ENCODE data around the gene DERL3.

Gene DERL3

DNA sequence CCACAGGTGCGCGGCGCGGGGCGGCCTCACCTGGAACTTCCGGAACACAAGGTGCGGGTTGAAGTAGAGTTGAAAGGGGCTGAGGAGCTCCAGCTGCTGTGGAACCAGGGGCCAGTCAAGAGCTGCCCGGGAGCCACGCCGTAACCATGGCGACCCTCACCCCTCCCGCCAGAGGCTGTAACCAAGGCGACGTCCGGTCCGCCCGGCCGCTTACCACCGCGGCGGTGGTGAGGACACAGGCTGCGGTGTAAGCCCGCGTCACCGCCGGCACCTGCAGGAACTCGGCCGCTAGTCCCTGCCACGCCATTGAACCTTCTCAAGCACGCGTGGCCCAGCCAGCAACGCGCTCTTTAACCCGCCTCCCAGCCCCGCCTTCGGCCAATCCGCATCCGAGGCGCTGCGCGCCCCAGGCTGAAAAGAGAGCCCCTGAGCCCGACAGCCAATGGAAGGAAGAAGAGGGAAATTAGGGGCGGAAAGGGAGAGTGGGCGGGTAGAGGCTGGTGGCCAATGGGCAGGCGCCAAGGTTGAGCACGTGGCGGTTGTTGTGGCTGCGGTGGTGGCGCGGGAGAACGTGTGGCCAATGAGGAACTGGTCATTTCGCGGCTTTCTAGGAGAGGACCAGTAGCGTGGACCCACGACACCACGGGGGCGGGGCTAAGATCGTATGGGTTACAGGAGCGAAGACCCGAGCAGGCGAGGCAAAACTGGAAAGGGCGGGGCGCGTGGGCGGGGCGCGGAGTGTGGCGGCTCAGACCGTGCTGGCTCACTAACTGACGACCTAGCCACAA, at the start of gene DERL3:
Gene DERL3, minus strand, starts transcription at position 326 of the 788 bp plus-strand sequence. Its CDS starts 19 bp downstream, at position 307.
- TF ChIP-seq GATA3 (IDR thresholded peaks at IDR 0.05; ENCODE audit: low read depth, low read length), result no peak
- no peak for TF ChIP-seq GATA2 (IDR thresholded peaks at IDR 0.05; ENCODE audit: low read depth, low read length)

DNA sequence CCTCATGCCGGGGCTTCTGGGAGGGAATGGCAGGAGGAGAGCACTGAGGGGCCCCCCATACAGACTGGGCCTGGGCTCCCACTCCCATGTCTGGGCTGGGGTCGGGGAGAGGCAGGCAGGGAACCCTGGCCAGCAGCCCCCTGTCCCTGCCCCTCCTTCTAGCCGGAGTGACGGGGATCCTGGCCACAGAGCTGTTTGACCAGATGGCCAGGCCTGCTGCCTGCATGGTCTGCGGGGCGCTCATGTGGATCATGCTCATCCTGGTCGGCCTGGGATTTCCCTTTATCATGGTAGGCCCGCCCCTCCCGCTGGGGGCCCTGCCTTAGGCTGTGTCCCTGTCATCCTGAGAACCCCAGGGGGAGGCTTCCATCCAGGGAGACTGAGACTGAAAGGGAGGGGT, 45.3 kb upstream of the DERL3 start:
- TF ChIP-seq GATA2 (IDR thresholded peaks at IDR 0.05; ENCODE audit: low read depth, low read length) (no peak), GATA3 (IDR thresholded peaks at IDR 0.05; ENCODE audit: low read depth, low read length) (no peak)

DNA sequence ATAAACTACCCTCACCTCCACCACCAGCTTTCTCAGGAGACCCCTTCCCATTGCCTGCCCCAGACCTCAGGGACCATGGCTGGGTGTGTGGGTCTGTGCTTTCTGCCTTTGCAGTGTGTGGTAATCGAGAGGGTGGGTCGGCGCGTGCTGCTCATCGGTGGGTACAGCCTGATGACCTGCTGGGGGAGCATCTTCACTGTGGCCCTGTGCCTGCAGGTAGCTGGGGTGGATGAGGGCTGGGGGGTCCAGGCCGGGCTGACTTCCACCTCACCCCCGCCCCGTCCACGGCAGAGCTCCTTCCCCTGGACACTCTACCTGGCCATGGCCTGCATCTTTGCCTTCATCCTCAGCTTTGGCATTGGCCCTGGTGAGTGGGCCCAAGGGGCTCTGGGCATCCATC, 44.9 kb upstream of the DERL3 start:
- no peak for TF ChIP-seq GATA3 (IDR thresholded peaks at IDR 0.05; ENCODE audit: low read depth, low read length)
- TF ChIP-seq GATA2 (IDR thresholded peaks at IDR 0.05; ENCODE audit: low read depth, low read length), result no peak

DNA sequence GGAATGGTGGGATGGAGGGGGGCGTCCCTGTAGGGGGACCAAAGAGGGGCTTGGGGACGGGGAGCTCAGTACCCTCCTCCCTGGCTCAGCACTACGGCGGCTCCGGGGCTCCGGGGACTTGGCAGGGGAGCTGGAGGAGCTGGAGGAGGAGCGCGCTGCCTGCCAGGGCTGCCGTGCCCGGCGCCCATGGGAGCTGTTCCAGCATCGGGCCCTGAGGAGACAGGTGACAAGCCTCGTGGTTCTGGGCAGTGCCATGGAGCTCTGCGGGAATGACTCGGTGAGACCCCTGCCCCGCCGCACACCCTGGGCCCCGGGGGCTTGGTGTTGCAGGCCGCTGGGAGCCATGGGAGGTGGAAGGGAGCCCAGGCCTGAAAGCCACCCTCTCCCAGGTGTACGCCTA, 43.6 kb upstream of the DERL3 start:
- TF ChIP-seq GATA3 (IDR thresholded peaks at IDR 0.05; ENCODE audit: low read depth, low read length) (no peak), GATA2 (IDR thresholded peaks at IDR 0.05; ENCODE audit: low read depth, low read length) (no peak)

DNA sequence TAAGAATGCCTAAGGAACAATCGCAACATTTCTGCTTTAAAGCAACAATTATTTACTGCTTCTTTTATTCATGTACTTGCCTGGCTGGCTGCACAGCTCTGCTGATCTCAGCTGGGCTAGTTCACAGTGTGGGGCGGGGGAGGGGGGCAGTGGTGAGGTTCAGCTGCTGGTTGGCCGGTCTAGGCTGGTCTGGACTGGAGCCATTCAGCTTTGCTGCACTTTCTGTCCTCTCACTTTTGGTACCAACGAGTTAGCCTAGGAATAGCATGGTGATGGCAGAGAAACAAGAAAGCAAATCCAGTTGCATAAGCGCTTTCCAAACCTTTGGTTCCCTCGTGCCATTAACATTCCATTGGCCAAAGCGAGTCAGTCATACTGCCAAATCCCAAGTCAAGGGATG, 39.4 kb upstream of the DERL3 start:
- no peak for TF ChIP-seq GATA2 (IDR thresholded peaks at IDR 0.05; ENCODE audit: low read depth, low read length)
- TF ChIP-seq GATA3 (IDR thresholded peaks at IDR 0.05; ENCODE audit: low read depth, low read length), result no peak

DNA sequence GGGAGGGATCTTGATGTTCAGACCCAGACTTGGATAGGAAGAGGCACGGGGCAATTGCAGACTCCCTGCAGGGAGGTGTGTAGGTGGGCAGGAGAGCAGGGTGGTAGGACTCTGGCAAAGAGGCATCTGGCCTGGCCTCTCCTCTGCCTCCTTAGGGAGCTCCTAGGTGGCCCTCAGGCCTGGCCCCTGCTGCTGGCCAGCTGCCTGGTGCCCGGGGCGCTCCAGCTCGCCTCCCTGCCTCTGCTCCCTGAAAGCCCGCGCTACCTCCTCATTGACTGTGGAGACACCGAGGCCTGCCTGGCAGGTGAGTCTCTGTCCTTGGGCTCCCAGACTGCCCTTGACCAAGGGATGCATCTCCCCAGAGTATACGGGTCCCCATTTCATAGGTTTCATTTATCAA, 38.8 kb upstream of the DERL3 start:
- no peak for TF ChIP-seq GATA2 (IDR thresholded peaks at IDR 0.05; ENCODE audit: low read depth, low read length)
- TF ChIP-seq GATA3 (IDR thresholded peaks at IDR 0.05; ENCODE audit: low read depth, low read length), result no peak

DNA sequence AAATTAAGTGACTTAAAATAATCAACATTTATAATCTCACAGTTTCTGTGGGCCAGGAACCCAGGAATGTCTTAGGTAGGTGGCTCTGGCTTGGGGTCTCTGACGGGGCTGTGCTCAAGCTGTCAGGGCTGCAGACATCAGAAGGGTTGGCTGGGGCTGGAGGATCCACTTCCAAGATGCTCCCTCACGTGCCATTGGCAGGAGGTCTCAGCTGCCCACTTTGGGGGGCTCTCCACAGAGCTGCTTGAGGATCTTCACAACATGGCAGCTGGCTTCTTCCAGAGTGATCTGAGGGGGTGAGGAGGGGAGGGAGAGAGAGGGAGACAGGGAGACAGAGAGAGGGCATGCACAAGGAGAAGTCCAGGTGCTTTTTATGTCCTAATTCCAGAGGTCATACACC, 37.0 kb upstream of the DERL3 start:
- no peak for TF ChIP-seq GATA3 (IDR thresholded peaks at IDR 0.05; ENCODE audit: low read depth, low read length)
- TF ChIP-seq GATA2 (IDR thresholded peaks at IDR 0.05; ENCODE audit: low read depth, low read length), result no peak

DNA sequence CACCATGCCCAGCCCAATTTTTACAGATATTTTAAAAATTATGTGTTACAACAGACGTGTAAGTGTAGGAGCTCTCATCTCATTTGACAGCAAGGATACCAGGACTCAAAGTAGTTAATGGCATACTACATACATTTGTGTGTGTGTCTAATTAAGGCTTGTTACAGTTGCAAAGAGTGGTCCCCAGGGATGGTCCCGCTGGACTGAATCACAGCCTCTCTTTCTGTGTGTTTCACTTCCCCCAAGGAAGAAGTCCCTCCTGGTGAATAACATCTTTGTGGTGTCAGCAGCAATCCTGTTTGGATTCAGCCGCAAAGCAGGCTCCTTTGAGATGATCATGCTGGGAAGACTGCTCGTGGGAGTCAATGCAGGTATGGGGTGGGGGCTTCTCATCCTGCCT, 36.1 kb upstream of the DERL3 start:
- no peak for TF ChIP-seq GATA3 (IDR thresholded peaks at IDR 0.05; ENCODE audit: low read depth, low read length)
- TF ChIP-seq GATA2 (IDR thresholded peaks at IDR 0.05; ENCODE audit: low read depth, low read length), result no peak

DNA sequence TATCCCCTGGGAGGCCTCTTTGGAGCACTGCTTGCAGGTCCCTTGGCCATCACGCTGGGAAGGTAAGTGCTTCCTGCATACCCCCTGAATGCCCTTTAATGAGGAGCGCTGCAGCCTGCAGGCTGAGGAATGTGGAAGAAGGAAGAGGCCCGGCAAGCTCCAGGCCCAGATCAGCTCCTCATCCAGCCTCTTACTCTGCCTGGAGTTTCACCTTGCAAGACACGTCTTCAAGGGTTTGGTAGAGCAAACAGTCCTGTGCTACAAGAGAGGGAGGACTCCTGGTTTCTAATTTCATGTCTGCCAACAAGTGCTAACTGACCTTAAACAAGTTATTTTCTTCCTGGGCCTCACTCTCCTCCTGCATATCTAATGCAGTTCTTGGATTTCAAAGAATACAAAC, 29.8 kb upstream of the DERL3 start:
- TF ChIP-seq GATA3 (IDR thresholded peaks at IDR 0.05; ENCODE audit: low read depth, low read length) (no peak), GATA2 (IDR thresholded peaks at IDR 0.05; ENCODE audit: low read depth, low read length) (no peak)

DNA sequence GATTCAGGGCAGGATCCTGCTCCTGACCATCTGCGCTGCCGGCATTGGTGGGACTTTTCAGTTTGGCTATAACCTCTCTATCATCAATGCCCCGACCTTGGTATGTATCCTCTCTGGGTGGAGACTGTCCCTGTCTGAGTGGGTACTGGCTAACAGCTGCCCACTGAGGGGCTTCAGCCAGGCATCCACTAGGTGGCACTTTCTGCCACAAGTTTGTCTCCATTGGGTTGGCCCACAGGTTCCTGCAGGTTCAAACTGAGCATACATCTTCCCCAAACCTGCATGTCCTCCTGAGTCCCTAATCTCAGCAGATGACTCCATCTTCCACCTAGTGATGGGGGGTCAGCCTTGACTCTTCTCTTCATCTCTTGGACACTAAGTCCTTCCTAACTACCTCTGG, 23.3 kb upstream of the DERL3 start:
- no peak for TF ChIP-seq GATA2 (IDR thresholded peaks at IDR 0.05; ENCODE audit: low read depth, low read length)
- TF ChIP-seq GATA3 (IDR thresholded peaks at IDR 0.05; ENCODE audit: low read depth, low read length), result no peak

DNA sequence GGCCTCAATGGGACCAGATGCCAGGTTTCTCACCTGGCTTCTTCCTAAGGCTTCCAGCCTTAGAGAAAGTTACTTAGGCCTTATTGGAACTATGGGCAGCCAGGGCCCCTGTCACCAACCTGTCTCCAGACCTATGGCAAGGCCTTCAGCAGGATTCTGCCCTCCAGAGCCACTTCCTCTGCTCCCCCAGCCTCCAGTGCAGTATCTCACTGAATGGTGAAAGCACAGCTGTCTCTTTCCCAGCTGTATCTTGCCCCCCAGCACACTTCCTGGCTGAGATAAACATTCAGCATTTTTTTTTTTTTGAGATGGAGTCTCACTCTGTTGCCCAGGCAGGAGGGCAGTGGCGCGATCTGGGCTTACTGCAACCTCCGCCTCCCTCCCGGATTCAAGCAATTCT, 20.4 kb upstream of the DERL3 start:
- TF ChIP-seq GATA2 (IDR thresholded peaks at IDR 0.05; ENCODE audit: low read depth, low read length) (no peak), GATA3 (IDR thresholded peaks at IDR 0.05; ENCODE audit: low read depth, low read length) (no peak)

DNA sequence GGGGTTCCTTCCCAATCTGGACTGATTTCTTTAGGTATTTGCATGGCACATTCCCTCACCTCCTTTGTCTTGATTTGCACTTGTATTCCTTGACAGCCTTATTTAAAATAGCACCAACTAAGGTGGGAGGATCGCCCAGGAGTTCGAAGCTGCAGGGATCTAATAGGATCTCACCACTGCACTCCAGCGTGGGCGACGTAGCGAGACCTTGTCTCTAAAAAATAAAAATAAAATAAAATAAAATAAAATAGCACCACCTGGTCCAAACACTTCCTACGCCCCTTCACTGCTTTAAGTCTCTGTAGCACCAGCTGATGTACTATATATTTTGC, 19.6 kb upstream of the DERL3 start:
- TF ChIP-seq GATA3 (IDR thresholded peaks at IDR 0.05; ENCODE audit: low read depth, low read length), result no peak
- no peak for TF ChIP-seq GATA2 (IDR thresholded peaks at IDR 0.05; ENCODE audit: low read depth, low read length)

DNA sequence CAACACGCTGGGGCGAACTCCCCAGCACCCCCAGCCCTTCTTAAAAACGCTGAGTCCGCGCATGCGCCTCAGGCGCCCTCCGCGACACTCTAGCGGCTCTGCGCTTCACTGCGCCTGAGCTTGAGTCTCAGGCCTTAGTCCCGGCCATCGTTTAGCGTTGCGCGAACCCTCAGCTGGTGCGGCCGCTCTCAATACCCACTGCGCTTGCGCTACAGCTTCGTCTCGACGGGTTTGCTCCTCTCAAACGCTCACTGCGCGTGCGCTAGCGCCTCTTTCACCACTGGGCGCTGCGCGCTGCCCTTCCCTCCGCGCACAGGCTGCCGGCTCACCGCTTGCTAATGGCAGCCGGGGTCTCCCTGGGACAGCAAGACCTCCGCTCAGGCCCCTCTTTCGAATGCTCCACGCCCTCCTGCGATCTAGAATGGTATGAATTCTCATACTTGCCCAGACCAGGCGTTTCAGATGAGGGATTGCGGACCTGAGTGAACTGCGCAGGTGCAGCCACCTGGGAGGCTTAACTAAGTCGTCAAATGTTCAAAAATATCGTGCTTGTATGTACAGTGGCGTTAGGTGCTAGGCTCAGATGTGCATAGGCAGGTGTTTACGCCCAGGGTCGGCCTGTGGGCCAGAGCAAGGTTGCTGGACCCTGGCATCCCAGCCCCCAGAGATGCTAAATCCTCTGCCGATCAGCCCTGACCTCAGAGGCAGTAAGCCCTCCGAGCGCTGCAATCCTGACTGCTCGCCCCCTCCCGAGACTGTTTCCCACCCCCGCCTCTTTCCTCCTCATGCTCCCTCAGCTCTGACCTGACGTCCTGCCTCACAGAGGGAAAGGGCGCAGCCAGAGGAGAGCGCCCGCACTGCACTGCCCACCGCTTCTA, 19.0 kb upstream of the DERL3 start, which contains the start of gene SLC2A11:
Gene SLC2A11, plus strand, starts transcription at position 270 of the 878 bp plus-strand sequence. Its CDS starts 125 bp downstream, at position 395.
- TF ChIP-seq GATA3 (IDR thresholded peaks at IDR 0.05; ENCODE audit: low read depth, low read length), result no peak
- TF ChIP-seq GATA2 (IDR thresholded peaks at IDR 0.05; ENCODE audit: low read depth, low read length), result no peak

DNA sequence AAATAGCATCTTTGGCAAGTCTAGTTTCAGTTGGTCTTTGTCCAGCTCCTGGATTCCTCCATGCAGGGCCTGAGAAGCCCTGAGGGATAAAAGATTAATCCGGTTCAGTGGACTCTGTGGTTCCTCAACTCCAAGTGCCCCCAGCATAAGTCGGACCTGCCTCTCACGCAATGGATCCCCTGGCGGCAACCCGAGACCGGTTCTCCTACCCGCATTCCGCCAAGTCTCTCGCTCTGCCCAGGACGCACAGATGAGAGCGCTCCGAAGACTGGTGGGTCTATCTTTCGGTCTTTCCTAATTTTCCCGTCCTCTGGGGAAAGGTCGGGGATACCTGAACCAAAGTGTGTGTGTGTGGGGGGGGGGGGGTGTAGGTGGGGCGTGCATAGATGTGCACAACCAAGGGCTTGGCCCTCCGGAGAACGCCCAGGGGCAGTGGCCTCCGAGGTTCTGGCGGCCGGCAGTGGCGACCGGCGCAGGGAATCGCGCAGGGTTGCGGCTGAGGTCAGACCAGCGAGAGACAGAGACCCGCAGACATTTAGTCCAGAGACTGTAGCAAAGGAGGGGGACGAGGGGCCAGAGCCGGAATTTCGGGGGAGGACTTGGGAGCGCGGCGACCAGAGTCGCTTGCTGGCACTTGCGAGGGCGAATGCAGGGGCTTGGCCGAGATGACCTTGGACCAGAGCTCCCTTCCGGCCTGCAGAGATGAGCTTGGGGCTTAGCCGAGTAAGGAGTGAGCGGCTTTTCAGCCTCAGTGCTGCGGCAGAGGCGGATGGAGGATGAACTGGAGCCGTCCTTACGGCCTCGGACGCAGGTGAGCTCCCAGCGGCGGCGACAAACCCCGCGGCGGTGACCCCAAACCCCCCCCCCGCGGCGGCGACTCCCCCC, 18.2 kb upstream of the DERL3 start:
- TF ChIP-seq GATA3 (IDR thresholded peaks at IDR 0.05; ENCODE audit: low read depth, low read length) (no peak), GATA2 (IDR thresholded peaks at IDR 0.05; ENCODE audit: low read depth, low read length) (no peak)
